Epithelial cell of esophagus (primary cell): ENCODE results near the gene HES3.
"Not testable (repeated sequence)": the region's sequence is repeated elsewhere in the genome, so short reads cannot be mapped to it uniquely, and the experiment has no call there.

Experiments
- DNase-seq: peaks from one replicate; pipeline ENCODE4 v3.0.0; 2010; ENCODE audit warnings: low read depth
- H3K4me3 ChIP-seq: 2 replicates; pipeline ENCODE4 v1.5.1; 2011; ENCODE audit warnings: mild to moderate bottlenecking, low read length, control low read depth
- CTCF ChIP-seq: IDR thresholded peaks from 2 replicates; pipeline ENCODE4 v1.5.1; 2011; ENCODE audit warnings: low read depth, mild to moderate bottlenecking, low read length, control low read depth, inconsistent platforms; ENCODE audit not compliant: insufficient read depth; ENCODE audit errors: missing control alignments

The HES3 gene

GRCh38 chr1:6210591-6211355 is 33.2 kb upstream of the HES3 start:
- no peak for TF ChIP-seq CTCF
- no peak for DNase-seq
- no peak overlapping the region for H3K4me3 ChIP-seq

GRCh38 chr1:6211731-6212130 is 32.2 kb upstream of the HES3 start:
- no peak overlapping the region for H3K4me3 ChIP-seq
- DNase-seq = no peak
- TF ChIP-seq CTCF = no peak

- no peak for DNase-seq
- no peak overlapping the region for H3K4me3 ChIP-seq
- TF ChIP-seq CTCF = no peak
Measured at GRCh38 chr1:6212193-6212959, 31.6 kb upstream of the HES3 start.

GRCh38 chr1:6218375-6219164 is 25.4 kb upstream of the HES3 start:
- TF ChIP-seq CTCF = no peak
- DNase-seq = no peak
- no peak overlapping the region for H3K4me3 ChIP-seq

GRCh38 chr1:6219641-6220040 is 24.3 kb upstream of the HES3 start:
- peak; percentile 60 for DNase-seq
- not testable (repeated sequence) for H3K4me3 ChIP-seq

GRCh38 chr1:6220236-6220635 is 23.7 kb upstream of the HES3 start:
- peak; percentile 97 for DNase-seq
- TF ChIP-seq CTCF = no peak
- no peak overlapping the region for H3K4me3 ChIP-seq

GRCh38 chr1:6221210-6221784 is 22.7 kb upstream of the HES3 start:
- no peak overlapping the region for H3K4me3 ChIP-seq
- no peak for TF ChIP-seq CTCF
- no peak for DNase-seq
